Duodenal mucosa (tissue), 2 donors: ENCODE results near the gene CYB5D1.
A peak's percentile ranks its signal among the peaks of the same experiment; 100 is the strongest.

Experiments
- H3K27ac ChIP-seq: one replicate; pipeline ENCODE4 v1.7.0; 2013; ENCODE audit warnings: low read depth, low read length
- H3K27me3 ChIP-seq, 2 donors: one replicate each; pipeline ENCODE4 v1.7.0; 2013; ENCODE audit warnings: low read length in 2 of 2, control low read depth in 1 of 2; ENCODE audit not compliant: insufficient read depth in 2 of 2, control insufficient read depth in 1 of 2
- H3K36me3 ChIP-seq, 2 donors: one replicate each; pipeline ENCODE4 v1.7.0; 2013; ENCODE audit warnings: low read length in 2 of 2, control low read depth in 1 of 2; ENCODE audit not compliant: insufficient read depth in 2 of 2, control insufficient read depth in 1 of 2
- H3K4me1 ChIP-seq, 2 donors: one replicate each; pipeline ENCODE4 v1.7.0; 2013; ENCODE audit warnings: low read length in 2 of 2, control low read depth in 1 of 2; ENCODE audit not compliant: insufficient read depth in 2 of 2, control insufficient read depth in 1 of 2
- H3K4me3 ChIP-seq, 2 donors: one replicate each; pipeline ENCODE4 v1.7.0; 2013; ENCODE audit warnings: low read length in 2 of 2, low read depth in 1 of 2
- H3K9ac ChIP-seq, 2 donors: one replicate each; pipeline ENCODE4 v1.7.0; 2013; ENCODE audit warnings: low read length in 2 of 2, low read depth in 1 of 2
- H3K9me3 ChIP-seq, 2 donors: one replicate each; pipeline ENCODE4 v1.7.0; 2013; ENCODE audit warnings: low read length in 2 of 2, control low read depth in 1 of 2; ENCODE audit not compliant: control insufficient read depth in 1 of 2

Gene CYB5D1

DNA sequence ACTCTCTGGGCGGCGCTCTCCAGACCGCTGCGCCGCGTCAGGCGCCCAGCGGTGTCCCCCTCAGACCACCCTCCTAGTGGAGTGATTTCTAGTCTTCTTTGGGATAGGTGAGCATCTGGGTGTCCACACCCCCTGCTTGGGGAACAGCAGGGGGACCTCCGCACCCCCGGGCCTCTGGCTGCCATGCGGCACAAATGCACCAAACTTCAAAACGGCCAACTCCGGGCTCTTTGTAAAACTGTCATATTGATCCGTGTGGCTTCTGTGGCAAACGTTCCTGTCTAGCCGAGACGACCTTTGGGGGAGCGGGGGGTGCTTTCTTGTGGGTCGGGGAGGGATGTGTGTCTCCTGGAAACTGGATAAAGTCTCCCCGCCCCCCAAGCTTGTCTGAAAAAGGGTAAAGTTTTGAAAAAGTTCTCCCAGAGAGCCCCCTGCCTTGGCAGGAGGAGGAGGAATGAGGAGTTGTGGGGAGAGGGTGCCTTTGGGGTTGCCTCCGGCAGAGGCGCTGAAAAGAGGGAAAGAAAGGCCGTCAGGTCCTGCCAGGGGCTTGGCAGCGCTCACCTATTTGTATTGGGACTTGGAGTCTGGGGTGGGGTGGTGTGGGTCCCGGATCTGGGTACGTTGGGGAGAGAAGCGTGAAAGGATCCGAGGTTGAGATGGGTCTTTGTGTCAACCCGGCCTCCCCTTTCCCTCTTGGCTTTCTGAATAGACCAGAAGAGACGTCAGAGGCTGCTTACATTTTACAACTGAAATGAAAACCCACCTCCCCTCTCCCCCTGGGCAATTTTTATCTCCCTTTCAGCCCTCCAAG is 28.6 kb downstream of the CYB5D1 start:
- Histone ChIP-seq H3K27ac (peak overlapping the region; percentile 88), H3K9me3 (no peaks in the 10 kb centered on the region), H3K27me3 (no peaks in the 10 kb centered on the region), H3K9ac (peak overlapping the region; percentile 80 to 96), H3K36me3 (peaks cover 0 to 9% of the 10 kb centered on the region in 2 donors), H3K4me1 (peaks cover 52 to 60% of the 10 kb centered on the region in 2 donors), H3K4me3 (peak overlapping the region; percentile 83 to 90)

DNA sequence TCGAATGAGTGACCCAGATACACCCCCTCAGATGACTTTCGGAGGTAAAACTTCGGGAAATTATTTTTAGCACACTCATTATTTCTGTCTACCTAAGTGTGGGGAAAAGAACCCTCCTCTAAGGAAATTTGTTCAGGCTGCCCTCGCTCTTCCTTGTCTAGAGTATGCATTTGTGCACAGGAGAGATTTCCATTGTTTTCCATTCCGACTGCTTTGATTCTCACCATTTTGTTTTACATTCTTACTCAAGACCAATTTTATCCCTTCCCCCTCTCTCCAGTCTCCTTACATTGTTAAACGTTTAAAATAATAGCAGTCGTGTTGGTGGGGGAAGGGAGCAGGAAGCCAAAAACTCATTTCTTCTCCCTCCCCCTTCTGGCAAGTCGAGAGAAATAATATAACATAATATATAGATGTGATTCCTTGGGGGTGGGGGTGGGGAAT is 29.3 kb downstream of the CYB5D1 start:
- Histone ChIP-seq H3K4me3 (peak overlapping the region; percentile 83 to 90), H3K36me3 (peaks cover 0 to 12% of the 10 kb centered on the region in 2 donors), H3K4me1 (peaks cover 51 to 57% of the 10 kb centered on the region in 2 donors), H3K27me3 (no peaks in the 10 kb centered on the region), H3K27ac (peak overlapping the region; percentile 88), H3K9ac (peak overlapping the region; percentile 80 to 96), H3K9me3 (no peaks in the 10 kb centered on the region)

DNA sequence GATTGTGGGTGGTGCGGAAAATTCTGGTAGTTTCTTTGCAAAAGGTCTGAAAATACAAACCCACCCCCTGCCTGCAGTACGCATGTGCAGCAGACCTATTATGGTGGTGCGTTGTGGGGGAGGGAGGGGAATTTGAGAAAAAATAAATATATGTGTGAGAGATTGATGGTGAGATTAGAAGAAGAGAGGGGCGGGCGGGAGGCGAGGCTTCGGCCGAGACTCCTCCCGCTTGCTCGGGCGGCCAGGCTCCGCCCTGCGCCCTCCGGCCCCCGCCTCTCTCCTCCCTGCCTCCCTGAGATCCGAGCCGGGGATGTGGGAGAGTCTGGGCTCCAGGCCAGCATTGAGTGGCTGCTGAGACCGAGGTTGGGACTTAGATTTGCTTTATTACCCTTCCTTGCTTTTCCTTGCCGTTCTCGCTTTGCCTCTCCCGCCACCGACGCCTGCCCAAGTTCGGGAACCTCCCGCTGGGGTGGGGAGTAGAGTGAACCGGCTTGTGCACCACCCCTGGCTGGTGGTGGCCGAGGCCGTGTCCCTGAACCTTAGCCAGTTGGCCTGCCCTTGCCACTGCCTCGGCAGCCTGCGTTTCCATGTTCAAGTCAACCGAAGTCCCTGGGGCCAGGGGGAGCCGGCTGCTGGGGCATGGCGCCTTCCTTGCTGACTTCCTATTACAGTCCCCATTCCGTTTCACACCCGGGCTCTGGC is 29.8 kb downstream of the CYB5D1 start:
- H3K4me3 ChIP-seq = peak overlapping the region; percentile 83 to 90
- peak overlapping the region; percentile 80 to 96 for H3K9ac ChIP-seq
- no peaks in the 10 kb centered on the region for H3K9me3 ChIP-seq
- no peaks in the 10 kb centered on the region for H3K27me3 ChIP-seq
- peaks cover 0 to 15% of the 10 kb centered on the region in 2 donors for H3K36me3 ChIP-seq
- H3K4me1 ChIP-seq = peaks cover 45 to 52% of the 10 kb centered on the region in 2 donors
- peak overlapping the region; percentile 90 for H3K27ac ChIP-seq

DNA sequence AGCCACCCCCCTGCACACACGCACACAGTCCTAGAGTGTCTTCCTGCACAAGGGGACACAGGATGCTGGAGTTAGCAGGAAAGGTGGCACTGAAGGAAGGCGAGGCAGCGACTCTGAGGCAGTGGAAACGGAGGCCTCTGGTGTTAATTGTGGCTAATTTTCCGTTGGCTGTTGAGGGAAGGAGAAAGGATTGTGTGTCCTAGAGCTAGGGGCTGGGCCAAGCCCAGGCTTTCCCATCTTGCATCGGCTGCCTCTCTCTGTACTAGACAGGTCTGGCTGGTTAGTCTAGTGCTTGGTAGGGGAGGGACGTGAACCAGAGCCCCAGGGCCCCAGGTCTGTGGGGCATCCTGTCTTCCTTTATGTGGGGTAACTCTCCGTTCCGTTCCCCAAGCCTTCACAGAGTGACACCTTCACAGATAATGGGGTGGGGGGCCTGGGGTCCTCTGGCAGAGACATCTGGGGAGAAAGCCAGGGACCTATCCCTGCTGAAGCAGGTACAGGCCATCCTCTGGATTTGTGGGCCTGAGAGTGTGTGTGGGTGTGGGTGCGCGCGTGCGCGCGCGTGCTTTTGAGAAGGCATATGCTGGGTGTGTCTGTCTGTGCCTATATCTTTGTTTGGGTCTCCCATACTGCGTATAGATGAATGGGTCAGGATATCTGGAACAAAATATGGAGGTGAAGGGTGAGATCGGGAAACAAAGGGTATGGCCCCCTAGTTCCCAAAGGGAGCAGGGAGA is 30.5 kb downstream of the CYB5D1 start, which contains the start of gene CHD3:
CHD3 (plus strand) TSS at position 606 of the 737 bp plus-strand sequence. CDS start 212 bp downstream, outside the sequence.
- peak within 1 kb of the TSS; percentile 83 to 90 for H3K4me3 ChIP-seq
- H3K9me3 ChIP-seq = no peaks in the 10 kb centered on the region
- H3K27me3 ChIP-seq = no peaks in the 10 kb centered on the region
- peaks cover 39 to 48% of the 10 kb centered on the region in 2 donors for H3K4me1 ChIP-seq
- peak within 1 kb of the TSS; percentile 53 to 96 for H3K9ac ChIP-seq
- H3K36me3 ChIP-seq = peaks cover 3 to 20% of the 10 kb centered on the region in 2 donors
- H3K27ac ChIP-seq = peak within 1 kb of the TSS; percentile 90

DNA sequence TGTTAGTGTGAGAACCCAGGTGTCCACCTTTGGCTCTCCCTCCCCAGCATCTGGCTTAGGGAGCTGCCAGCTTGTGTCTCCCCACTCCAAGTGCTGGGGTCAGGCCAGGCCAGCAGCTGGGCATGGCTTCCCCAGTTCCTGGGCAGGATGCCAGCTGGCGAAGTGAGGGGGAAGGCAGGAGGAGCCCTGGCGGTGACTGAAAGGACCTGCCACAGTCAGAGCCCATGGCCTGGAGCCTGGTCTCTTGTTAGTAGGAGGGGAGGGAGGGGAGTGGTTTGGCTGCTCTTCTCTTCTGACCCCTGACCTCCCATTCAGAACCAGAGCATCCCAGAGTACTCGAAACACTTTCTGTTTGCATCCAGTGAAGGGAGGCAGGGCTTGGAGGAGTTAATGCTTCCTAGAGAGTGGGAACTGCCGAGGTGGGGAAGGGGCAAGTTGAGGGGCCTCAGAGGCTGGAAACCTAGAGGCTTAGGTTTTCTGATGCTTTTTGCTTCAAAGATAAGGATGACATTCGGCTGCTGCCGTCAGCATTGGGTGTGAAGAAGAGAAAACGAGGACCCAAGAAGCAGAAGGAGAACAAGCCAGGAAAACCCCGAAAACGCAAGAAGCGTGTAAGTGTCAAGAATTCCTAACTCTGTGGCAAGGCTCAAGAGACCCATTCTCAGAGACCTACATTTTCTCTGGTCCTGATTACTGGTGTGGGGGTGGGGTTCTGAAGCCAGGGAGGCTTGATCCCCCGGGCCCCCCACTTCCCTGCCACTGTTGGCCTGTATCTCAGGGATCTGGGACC is 31.6 kb downstream of the CYB5D1 start:
- H3K9me3 ChIP-seq = no peaks in the 10 kb centered on the region
- H3K9ac ChIP-seq = peak overlapping the region; percentile 53 to 96
- peak overlapping the region; percentile 90 for H3K27ac ChIP-seq
- H3K4me3 ChIP-seq = peak overlapping the region; percentile 23 to 83
- peaks cover 34 to 48% of the 10 kb centered on the region in 2 donors for H3K4me1 ChIP-seq
- peaks cover 5 to 30% of the 10 kb centered on the region in 2 donors for H3K36me3 ChIP-seq
- no peaks in the 10 kb centered on the region for H3K27me3 ChIP-seq

DNA sequence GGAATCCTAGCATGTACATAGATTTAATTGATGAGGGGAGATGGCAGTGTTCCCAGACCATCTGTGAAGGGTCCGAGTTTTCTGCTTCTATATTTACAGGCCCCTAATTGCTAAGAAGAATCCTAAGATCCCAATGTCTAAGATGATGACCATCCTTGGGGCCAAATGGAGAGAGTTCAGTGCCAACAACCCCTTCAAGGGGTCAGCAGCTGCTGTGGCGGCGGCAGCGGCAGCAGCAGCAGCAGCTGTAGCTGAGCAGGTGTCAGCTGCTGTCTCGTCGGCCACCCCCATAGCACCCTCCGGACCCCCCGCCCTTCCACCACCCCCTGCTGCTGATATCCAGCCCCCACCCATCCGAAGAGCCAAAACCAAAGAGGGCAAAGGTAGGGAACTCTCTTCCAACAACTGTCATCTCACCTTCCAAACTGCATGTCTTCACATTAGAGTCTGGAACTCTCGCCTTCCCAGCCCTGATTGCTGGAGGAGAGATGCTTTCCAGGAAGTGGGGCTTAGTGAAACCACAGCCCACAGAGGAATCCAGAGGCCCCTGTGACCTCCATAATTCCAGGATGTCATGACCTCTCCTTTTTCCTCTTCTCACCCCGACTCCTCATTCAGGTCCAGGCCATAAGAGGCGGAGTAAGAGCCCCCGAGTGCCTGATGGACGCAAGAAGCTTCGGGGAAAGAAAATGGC is 35.5 kb downstream of the CYB5D1 start:
- Histone ChIP-seq H3K27ac (no peak overlapping the region), H3K9me3 (no peaks in the 10 kb centered on the region), H3K4me3 (no peak overlapping the region), H3K4me1 (peaks cover 16 to 19% of the 10 kb centered on the region in 2 donors), H3K27me3 (no peaks in the 10 kb centered on the region), H3K9ac (no peak overlapping the region), H3K36me3 (peaks cover 24 to 59% of the 10 kb centered on the region in 2 donors)

DNA sequence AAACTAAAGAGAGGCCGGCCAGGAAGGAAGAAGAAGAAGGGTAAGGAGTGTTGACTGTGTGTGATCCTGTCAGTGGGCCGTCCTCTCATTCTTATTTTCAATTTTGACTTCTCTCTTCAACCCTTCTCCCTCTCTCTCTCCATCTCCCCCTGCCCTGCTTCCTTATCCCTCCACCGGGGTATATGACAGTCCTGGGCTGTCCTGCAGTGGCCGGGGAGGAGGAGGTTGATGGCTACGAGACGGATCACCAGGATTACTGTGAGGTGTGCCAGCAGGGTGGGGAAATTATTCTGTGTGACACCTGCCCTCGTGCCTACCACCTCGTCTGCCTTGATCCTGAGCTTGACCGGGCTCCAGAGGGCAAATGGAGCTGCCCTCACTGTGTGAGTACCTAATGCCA is 36.4 kb downstream of the CYB5D1 start:
- Histone ChIP-seq H3K9me3 (no peaks in the 10 kb centered on the region), H3K4me1 (peaks cover 7 to 10% of the 10 kb centered on the region in 2 donors), H3K9ac (no peak overlapping the region), H3K4me3 (no peak overlapping the region), H3K27ac (no peak overlapping the region), H3K36me3 (peaks cover 29 to 68% of the 10 kb centered on the region in 2 donors), H3K27me3 (no peaks in the 10 kb centered on the region)

DNA sequence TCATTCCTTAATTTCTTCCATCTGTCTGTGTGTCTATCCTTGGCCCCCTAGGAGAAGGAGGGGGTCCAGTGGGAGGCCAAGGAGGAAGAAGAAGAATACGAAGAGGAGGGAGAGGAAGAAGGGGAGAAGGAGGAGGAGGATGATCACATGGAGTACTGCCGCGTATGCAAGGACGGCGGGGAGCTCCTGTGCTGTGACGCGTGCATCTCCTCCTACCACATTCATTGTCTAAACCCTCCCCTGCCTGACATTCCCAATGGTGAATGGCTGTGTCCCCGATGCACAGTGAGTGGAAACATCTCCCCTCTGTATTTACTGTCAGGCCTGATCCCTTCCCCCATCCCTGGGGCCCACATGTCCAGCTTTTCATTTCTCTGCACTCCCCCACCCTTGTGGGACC is 37.1 kb downstream of the CYB5D1 start:
- Histone ChIP-seq H3K9ac (no peak overlapping the region), H3K27me3 (no peaks in the 10 kb centered on the region), H3K9me3 (no peaks in the 10 kb centered on the region), H3K4me1 (peaks cover under 1 to 4% of the 10 kb centered on the region in 2 donors), H3K4me3 (no peak overlapping the region), H3K36me3 (peaks cover 35 to 74% of the 10 kb centered on the region in 2 donors), H3K27ac (no peak overlapping the region)

DNA sequence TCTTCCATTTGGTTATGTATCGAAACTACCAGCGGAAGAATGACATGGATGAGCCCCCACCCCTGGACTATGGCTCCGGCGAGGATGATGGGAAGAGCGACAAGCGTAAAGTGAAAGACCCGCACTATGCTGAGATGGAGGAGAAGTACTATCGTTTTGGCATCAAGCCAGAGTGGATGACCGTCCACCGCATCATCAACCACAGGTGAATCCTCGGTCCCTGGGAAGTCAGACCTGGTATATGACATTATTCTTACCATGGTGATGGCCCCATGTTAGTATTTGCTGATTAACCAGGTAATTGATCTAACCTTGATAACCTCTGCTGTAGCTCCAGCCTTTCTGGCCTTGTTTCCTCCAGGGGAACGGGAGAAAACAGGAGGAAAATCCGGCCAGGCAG is 39.3 kb downstream of the CYB5D1 start:
- Histone ChIP-seq H3K4me1 (no peaks in the 10 kb centered on the region), H3K4me3 (no peak overlapping the region), H3K9me3 (no peaks in the 10 kb centered on the region), H3K9ac (no peak overlapping the region), H3K27me3 (no peaks in the 10 kb centered on the region), H3K27ac (no peak overlapping the region), H3K36me3 (peaks cover 45 to 81% of the 10 kb centered on the region in 2 donors)
